SKM-1 treated with dmso at 0.1 percent for 144 hours (cell line): ENCODE measurements around the gene KDM5A.
"Not testable (repeated sequence)": the region's sequence is repeated elsewhere in the genome, so short reads cannot be mapped to it uniquely, and the experiment has no call there.

Source experiments
- DNase-seq: peaks from one replicate; lab custom pipeline; 2025; ENCODE audit not compliant: unreplicated experiment; lab: John Stamatoyannopoulos, UW

The KDM5A gene

DNA sequence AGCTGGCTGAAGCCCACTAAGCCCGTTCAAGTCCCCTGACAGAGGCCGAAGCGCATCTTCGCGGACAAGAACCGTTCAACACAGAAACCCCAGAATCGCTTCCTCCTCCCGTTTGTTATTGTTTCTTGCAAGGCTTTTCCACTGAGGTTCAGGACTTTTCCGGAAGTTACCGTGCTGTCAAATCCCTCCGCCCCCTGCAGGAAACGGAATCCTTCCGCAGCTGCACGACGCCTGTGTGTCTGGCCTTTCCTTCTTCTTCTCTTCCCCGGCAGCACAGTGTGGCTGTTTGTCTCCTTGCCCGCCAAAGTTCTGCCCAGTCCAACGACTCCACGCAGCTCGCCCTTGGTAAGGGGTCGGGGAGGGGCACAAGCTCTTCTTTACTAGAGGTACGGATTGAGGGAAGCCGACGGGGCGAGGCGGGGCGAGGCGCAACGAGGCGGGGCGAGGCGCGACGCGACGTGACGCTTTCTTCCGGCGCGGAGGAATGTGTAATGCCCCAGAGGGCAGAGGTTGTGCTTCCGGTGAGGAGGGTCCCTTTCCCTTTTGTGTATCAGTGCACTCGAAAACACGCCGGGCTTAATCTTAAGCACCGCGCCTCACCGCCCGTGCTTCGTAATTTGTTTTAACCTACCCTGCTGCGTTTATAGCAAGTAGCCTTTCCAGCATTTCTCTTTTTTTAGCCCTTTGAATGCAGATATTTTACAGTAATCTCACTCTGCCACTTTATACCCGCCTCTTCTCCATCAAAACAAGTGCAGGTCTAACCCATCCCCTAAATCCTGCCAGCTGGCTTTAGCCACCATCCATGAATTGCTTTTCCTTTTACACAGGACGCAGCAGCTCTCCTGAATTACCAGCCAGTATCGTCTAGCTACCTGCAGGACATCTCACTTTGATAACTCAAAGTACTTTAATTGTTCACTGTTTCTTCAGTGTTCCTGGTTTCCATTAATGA, at the start of gene KDM5A:
Gene KDM5A, minus strand, starts transcription at position 179 of the 955 bp plus-strand sequence. CDS start 229 bp downstream, outside the sequence.
- no peak for DNase-seq

DNA sequence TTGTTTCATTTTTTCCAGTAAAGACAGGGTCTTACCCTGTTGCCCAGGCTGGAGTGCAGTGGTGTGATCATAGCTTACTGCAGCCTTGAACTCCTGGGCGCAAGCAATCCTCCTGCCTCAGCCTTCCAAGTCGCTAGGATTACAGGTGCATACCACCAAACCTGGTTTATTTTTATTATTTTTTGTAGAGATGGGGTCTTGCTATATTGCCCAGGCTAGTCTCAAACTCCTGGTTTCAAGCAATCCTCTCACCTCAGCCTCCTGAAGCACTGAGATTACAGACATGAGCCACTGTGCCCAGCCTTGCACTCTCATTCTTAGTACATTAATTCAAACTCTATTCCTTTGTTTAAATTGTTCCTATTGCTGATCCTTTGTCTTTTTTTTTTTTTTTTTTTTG, 46.6 kb upstream of the KDM5A start:
- not testable (repeated sequence) for DNase-seq

- DNase-seq = no peak
These were observed 33.4 kb upstream of the KDM5A start for GRCh38 chr12:422526-422925.

DNA sequence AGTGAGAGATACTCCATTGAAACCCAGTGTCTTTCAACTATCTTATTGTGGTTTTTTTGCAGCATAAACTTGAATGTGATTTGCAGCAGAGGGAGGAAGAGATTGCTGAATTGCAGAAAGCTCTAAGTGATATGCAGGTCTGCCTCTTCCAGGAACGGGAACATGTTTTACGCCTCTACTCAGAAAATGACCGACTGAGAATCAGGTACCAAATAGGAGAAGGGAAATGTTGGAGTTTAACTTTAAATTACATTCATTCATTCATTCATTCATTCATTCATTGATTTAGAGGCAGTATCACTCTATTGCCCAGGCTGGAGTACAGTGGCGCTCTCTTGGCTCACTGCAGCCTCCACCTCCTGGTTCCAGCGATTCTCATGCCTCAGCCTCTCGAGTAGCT, 29.3 kb upstream of the KDM5A start:
- no peak for DNase-seq

DNA sequence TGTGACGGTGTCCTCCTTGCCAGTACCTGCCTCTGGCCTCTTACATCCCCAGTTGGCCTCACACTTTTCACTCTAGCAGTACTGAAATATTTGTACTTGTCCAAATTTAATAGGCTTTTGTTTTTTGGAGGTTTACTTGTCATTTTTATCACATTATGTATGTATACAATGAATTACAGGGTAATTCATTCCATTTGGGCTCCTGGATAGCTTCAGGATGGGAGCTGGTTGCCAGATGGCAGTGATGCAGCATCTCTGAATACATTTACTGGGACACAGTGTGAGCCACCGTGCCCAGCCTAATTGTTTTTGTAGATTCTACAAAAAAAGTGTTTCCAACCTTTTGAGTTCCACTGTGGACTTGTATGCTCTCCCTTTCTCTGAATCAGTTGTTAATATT, 25.7 kb upstream of the KDM5A start:
- no peak for DNase-seq

DNA sequence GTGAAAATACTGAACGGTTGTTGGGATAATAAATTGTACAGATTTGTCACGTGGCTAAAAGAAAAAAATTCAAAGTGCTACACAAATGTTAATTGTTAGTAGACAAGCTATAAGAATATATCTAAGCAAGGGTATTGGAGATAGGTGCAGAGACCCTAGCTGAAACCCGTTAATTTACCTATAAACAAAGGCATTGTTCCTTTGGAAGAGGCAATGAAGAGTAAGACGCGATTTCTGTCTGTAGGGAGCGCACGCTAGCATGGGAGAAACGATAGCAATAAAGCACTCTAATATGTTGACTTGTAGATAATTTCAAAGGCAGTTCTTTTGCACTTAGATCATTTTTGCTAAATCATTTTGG, 12.9 kb upstream of the KDM5A start:
- DNase-seq = no peak

GRCh38 chr12:401235-402028, 12.3 kb upstream of the KDM5A start, which contains the start of gene CCDC77:
Gene CCDC77, plus strand, starts transcription at chr12:401644. Its CDS starts 7,740 bp downstream, at chr12:409384.
- no peak for DNase-seq

DNA sequence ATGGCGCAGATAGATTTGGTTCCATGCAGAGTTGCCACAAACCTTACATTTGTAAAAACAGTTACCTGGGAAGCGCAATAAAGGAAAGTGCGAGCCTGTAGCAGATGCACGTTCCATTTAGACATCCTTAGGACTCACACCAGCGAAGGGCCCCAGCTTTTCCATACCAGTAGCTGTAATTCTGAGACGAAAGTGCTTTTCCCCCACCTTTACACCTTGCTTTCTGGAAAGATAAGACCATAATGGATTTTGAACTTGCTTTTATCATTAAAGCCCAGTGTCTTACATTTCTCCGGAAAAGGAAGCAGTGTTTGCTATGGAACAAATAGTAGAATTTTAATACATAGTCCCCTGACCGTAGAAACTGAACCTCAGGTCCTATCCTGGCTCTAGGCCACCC, 11.7 kb upstream of the KDM5A start:
- DNase-seq = no peak

DNA sequence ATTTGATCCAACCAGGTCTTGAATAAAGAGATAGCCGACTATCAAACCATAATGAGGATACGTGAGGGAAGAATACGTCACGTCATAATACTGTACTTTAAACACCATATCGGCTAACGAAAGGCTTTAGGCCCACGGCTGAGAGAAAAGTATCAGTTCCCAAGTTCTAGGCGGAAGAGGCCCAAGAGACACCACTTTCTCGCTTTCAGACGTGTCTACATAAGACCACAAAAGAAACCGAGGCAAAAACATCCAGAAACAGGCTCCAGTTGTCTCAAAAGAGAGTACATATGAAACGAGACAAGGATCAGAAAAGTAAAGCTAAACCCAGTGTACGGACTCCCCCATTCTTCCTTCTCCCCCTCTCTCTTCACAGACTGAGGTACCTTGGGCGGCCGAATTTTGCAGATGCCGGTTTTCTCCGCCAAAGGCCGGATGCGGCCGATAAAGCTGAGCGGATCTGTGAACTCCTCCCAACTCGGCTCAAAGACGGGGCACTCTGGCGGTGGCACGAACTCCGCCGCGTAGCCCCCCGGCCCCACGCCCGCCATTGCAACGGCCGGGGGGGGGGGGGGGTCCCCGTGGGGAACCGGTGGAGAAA, 479 bp downstream of the KDM5A start:
- DNase-seq = no peak

- DNase-seq = no peak
These were observed 1.1 kb downstream of the KDM5A start for GRCh38 chr12:388012-388411.

GRCh38 chr12:386651-387050, 2.5 kb downstream of the KDM5A start:
- no peak for DNase-seq

GRCh38 chr12:370739-371485, 18.2 kb downstream of the KDM5A start:
- not testable (repeated sequence) for DNase-seq

DNA sequence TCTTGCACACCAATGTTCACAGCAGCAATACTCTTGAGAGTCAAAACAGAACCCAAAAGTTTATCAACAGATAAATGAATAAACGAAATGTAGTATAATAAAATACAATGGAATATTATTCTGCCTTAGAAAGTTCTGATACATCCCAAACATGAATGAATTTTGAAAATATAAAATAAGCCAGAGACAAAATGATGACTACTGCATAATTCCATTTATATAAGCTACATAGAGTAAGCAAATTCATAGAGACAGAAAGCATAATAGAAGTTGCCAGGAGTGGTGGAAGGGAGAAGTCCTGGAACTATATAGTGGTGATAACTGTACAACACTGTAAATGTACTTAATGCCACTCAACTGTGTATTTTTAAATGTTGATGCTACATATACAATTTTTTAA, 21.1 kb downstream of the KDM5A start:
- no peak for DNase-seq

DNA sequence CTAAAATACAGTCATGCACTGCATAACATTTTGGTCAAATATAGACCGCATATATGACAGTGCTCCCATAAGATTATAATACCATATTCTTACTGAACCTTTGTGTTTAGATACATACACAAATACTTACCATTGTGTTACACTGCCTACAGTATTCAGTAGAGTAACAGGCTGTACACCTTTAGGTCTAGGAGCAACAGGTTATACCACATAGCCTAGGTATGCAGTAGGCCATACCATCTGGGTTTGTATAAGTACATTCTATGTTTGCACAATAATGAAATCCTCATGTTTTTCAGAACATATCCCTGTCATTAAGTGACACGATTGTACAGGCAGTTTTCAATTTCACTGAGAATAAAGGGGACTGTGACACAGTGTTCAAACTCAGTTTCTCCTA, 22.3 kb downstream of the KDM5A start:
- no peak for DNase-seq

- no peak for DNase-seq
These were observed 30.0 kb downstream of the KDM5A start for GRCh38 chr12:359091-359490.

GRCh38 chr12:356276-356988, 32.7 kb downstream of the KDM5A start:
- DNase-seq = no peak

DNA sequence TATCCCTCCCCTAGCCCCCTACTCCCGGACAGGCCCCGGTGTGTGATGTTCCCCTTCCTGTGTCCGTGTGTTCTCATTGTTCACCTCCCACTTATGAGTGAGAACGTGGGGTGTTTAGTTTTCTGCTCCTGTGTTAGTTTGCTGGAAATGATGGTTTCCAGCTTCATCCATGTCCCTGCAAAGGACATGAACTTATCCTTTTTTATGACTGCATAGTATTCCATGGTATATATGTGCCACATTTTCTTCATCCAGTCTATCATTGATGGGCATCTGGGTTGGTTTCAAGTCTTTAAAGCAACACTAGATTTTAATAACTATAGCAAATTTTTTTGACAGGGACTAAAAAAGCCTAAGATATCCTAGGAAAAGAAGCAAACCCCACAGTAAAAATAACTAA, 37.9 kb downstream of the KDM5A start:
- DNase-seq = not testable (repeated sequence)

- not testable (repeated sequence) for DNase-seq
These were observed 39.5 kb downstream of the KDM5A start for GRCh38 chr12:349625-350024.

GRCh38 chr12:343036-343435, 46.1 kb downstream of the KDM5A start:
- not testable (repeated sequence) for DNase-seq

DNA sequence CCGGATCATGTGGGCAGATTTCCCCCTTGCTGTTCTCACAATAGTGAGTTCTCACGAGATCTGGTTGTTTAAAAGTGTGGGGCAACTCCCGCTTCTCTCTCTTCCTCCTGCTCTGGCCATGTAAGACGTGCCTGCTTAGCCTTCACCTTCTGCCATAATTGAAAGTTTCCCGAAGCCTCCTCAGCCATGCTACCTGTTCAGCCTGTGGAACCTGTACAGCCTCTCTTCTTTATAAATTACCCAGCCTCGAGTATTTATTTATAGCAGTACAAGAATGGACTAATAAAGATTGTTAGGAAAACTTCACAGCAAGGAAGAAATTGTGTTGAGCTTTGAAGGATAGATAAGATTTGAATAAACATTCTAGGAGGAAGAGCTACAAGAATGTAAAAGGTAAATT, 52.1 kb downstream of the KDM5A start:
- DNase-seq = no peak
